ENCODE data around the gene C1QTNF6.

Gene C1QTNF6

DNA sequence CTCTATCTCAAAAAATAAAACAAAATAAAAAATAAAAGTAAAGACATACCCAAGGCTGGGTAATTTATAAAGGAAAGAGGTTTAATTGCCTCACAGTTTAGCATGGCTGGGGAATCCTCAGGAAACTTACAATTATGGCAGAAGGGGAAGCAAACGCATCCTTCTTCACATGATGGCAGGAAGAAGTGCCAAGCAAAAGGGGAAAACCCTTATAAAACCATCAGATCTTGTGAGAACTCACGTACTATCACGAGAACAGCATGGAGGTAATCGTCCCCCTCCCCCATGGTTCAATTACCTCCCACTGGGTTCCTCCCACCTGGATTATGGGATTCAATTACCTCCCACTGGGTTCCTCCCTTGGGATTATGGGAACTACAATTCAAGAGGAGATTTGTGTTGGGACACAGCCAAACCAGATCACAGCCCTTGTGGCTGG, 32.5 kb upstream of the C1QTNF6 start:
- DNase-seq (ENCODE audit: low read depth): no peak
- no peak overlapping the region for H3K4me3 ChIP-seq (ENCODE audit: low read length)
- TF ChIP-seq, protein P1, sequence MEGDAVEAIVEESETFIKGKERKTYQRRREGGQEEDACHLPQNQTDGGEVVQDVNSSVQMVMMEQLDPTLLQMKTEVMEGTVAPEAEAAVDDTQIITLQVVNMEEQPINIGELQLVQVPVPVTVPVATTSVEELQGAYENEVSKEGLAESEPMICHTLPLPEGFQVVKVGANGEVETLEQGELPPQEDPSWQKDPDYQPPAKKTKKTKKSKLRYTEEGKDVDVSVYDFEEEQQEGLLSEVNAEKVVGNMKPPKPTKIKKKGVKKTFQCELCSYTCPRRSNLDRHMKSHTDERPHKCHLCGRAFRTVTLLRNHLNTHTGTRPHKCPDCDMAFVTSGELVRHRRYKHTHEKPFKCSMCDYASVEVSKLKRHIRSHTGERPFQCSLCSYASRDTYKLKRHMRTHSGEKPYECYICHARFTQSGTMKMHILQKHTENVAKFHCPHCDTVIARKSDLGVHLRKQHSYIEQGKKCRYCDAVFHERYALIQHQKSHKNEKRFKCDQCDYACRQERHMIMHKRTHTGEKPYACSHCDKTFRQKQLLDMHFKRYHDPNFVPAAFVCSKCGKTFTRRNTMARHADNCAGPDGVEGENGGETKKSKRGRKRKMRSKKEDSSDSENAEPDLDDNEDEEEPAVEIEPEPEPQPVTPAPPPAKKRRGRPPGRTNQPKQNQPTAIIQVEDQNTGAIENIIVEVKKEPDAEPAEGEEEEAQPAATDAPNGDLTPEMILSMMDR (conservative IDR thresholded peaks at IDR 0.05; ENCODE audit: low read length): no peak

DNA sequence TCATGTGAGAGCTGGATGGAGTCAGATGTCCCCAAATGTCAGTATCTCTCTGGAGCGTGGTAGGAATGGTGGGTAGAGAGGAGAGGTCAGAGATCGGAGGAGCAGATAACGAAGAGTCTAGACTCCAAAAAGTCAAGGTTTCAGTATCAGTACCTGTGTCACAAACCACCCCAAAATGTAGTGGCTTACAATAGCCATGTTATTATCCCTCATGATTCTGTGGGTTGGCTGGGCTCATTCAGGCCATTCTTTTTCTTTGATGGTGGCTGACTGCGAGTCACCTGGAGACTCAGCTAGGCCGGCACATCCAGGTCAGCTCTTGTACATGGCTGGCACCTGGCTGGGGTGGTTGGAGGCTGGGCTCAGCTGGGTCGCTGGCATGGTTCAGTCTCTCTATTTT, 31.5 kb upstream of the C1QTNF6 start:
- no peak overlapping the region for H3K4me3 ChIP-seq (ENCODE audit: low read length)
- no peak for DNase-seq (ENCODE audit: low read depth)
- TF ChIP-seq, protein P1 (conservative IDR thresholded peaks at IDR 0.05; ENCODE audit: low read length): no peak

DNA sequence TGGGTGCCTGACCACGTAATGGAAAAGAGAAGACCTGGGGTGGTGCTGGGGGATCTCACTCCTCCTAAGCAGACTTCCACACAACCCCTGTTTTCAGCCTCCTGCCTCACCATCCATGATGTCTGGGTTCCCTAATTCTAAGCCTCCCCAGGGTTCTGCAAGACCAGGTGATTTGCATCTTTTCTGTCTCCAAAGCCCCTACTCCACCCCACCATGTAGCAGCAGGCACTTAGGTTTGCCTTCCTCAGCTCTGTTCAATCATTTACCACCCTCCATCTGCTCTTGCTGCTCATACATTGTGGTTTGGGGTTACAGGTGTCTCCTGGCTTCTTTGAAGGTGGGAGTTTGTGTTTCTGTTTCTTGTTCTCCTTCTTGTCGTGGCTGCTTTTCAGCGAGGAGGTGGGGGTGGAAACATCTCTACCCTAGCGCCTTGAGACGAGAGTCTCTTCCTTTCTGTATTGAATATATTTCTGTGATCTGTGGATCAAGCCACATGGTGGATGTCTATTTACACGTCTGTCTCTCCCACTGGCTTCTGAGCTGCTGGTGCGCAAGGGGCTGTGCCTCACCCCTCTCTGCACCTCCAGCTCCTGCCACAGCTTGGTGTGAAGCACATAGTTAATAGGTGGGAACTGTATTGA, 30.8 kb upstream of the C1QTNF6 start:
- TF ChIP-seq, protein P1 (conservative IDR thresholded peaks at IDR 0.05; ENCODE audit: low read length): no peak
- no peak for DNase-seq (ENCODE audit: low read depth)
- no peak overlapping the region for H3K4me3 ChIP-seq (ENCODE audit: low read length)

DNA sequence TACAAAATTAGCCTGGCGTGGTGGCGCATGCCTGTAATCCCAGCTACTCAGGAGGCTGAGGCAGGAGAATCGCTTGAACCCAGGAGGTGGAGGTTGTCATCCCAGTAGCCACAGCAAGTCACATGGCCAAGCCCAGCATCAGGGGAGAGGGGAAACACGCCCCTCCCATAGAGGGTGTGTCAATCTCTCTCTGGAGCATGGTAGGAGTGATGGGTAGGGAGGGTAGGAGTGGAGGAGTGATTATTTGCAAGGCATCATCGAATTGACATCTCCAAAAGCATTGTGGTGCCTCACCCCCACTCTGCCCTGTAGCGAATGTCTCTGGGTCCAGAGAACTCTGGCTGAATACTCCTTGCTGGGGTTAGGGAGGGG, 30.3 kb upstream of the C1QTNF6 start:
- DNase-seq (ENCODE audit: low read depth): no peak
- TF ChIP-seq, protein P1 (conservative IDR thresholded peaks at IDR 0.05; ENCODE audit: low read length): no peak
- no peak overlapping the region for H3K4me3 ChIP-seq (ENCODE audit: low read length)

DNA sequence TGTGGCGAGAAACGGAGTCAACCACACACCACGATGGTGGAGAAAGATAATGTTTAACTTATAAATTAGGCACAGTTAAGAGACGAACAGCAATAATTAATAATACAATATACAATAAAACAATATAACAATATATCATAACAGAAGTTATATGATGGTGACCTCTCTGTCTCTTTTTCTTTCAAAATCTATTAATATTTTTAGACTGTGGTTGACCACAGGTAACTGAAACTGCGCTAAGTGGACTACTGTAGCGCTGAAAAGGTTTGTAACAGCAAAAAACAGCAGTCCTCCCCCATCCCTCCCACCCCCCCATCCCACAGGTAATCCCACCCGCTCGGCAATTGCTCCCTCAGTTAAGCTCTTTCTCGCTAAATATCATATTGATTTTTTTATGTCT, 27.8 kb upstream of the C1QTNF6 start:
- no peak for DNase-seq (ENCODE audit: low read depth)
- no peak overlapping the region for H3K4me3 ChIP-seq (ENCODE audit: low read length)
- TF ChIP-seq, protein P1 (conservative IDR thresholded peaks at IDR 0.05; ENCODE audit: low read length): no peak

DNA sequence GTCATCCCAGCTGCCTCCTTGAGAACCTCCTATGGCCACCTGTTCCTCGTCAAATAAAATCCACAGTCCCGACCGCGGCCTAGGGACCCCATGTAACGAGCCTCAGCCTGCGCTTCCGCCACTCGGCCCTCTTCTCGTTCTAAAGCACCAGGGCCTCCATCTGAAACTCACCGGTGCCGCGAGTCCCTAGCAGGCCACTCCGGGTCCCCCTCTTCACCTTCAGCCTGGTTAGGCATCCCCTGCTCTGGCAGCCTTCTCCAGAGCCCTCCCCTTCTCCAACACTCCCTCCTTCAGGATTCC, 26.6 kb upstream of the C1QTNF6 start:
- TF ChIP-seq, protein P1 (conservative IDR thresholded peaks at IDR 0.05; ENCODE audit: low read length): no peak
- H3K4me3 ChIP-seq (ENCODE audit: low read length): no peak overlapping the region
- no peak for DNase-seq (ENCODE audit: low read depth)

DNA sequence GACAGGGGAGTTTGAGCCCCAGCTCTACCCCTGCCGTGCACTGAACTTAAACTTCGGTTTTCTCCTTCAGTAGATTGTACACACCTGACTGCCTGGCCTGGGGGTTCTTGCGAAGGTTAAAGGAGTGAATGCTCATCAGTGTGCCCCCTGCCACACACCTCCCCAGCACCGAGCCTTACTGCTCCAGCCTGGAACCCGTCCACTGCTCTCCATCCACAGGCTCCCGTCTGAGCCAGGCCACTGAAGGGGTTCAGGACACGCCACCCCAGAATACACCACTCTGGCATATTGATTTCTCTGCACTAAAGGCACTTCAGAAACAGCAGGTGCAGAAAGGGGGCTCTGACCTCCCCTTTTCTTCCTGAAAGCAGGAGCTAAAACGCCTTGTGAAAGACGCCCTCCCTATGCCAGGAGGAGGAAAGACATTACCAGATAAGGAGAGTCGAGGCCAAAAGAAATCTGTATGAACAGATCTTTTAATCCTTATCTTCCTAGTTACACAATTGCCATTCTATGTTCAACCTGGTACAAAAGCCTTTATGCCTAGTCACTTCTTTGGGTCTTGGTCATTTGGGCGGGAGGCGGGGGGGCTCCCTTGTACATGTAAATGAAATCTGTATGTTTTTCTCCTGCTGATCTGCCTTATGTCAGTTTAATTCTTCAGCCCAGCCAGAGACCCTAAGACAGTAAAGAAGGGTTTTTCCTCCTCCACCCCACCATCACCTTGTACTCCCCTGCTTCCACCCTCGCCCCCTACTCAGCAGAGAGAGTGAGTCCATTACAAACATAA, 26.1 kb upstream of the C1QTNF6 start:
- DNase-seq (ENCODE audit: low read depth): no peak
- no peak overlapping the region for H3K4me3 ChIP-seq (ENCODE audit: low read length)
- TF ChIP-seq, protein P1 (conservative IDR thresholded peaks at IDR 0.05; ENCODE audit: low read length): no peak
